Osteocyte (in vitro differentiated cells): ENCODE measurements around the gene MCTP1. TPM values are rescaled to one million over a fixed set of nuclear protein-coding genes. Genes with fewer than 3 reads are reported as not detected.

Source experiments
- DNase-seq: peaks from one replicate; pipeline ENCODE4 v3.0.0; 2021; ENCODE audit warnings: mixed read lengths; ENCODE audit not compliant: unreplicated experiment; ENCODE audit errors: extremely low spot score
- H3K27ac Mint-ChIP-seq: one replicate; pipeline ENCODE4 v1.8.0; 2021; ENCODE audit warnings: mild to moderate bottlenecking, mixed read lengths; ENCODE audit not compliant: unreplicated experiment
- H3K27me3 Mint-ChIP-seq: one replicate; pipeline ENCODE4 v1.8.0; 2021; ENCODE audit warnings: mixed read lengths; ENCODE audit not compliant: unreplicated experiment
- H3K36me3 Mint-ChIP-seq: one replicate; pipeline ENCODE4 v1.8.0; 2021; ENCODE audit warnings: mixed read lengths; ENCODE audit not compliant: unreplicated experiment
- H3K4me1 Mint-ChIP-seq: one replicate; pipeline ENCODE4 v1.8.0; 2021; ENCODE audit warnings: mixed read lengths; ENCODE audit not compliant: unreplicated experiment
- H3K4me3 Mint-ChIP-seq: one replicate; pipeline ENCODE4 v1.8.0; 2021; ENCODE audit warnings: mild to moderate bottlenecking, moderate library complexity, mixed read lengths; ENCODE audit not compliant: unreplicated experiment
- H3K9me3 Mint-ChIP-seq: one replicate; pipeline ENCODE4 v1.8.0; 2021; ENCODE audit warnings: mixed read lengths; ENCODE audit not compliant: unreplicated experiment
- total RNA-seq: library from RNA; stranded (reverse); gene quantifications from 2 replicates; pipeline ENCODE4 v1.2.1, GENCODE V29; 2021
- TF ChIP-seq, protein P1 (sequence below): fragments of 200-600 bp; sonication (generic); IDR thresholded peaks from 2 replicates; pipeline ENCODE4 v1.5.0; 2021; ENCODE audit warnings: antibody characterized with exemption, mild to moderate bottlenecking, moderate library complexity

MCTP1 gene
- total RNA-seq, 1 donor from 2014 or later, result 0.67 TPM

- peaks cover 20% of the 10 kb centered on the region for H3K9me3 Mint-ChIP-seq
- TF ChIP-seq, protein P1, sequence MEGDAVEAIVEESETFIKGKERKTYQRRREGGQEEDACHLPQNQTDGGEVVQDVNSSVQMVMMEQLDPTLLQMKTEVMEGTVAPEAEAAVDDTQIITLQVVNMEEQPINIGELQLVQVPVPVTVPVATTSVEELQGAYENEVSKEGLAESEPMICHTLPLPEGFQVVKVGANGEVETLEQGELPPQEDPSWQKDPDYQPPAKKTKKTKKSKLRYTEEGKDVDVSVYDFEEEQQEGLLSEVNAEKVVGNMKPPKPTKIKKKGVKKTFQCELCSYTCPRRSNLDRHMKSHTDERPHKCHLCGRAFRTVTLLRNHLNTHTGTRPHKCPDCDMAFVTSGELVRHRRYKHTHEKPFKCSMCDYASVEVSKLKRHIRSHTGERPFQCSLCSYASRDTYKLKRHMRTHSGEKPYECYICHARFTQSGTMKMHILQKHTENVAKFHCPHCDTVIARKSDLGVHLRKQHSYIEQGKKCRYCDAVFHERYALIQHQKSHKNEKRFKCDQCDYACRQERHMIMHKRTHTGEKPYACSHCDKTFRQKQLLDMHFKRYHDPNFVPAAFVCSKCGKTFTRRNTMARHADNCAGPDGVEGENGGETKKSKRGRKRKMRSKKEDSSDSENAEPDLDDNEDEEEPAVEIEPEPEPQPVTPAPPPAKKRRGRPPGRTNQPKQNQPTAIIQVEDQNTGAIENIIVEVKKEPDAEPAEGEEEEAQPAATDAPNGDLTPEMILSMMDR, result no peak
- peaks cover 26% of the 10 kb centered on the region for H3K27me3 Mint-ChIP-seq
- no peaks in the 10 kb centered on the region for H3K36me3 Mint-ChIP-seq
- no peak for DNase-seq
- no peak overlapping the region for H3K4me3 Mint-ChIP-seq
- no peak overlapping the region for H3K27ac Mint-ChIP-seq
- peaks cover 35% of the 10 kb centered on the region for H3K4me1 Mint-ChIP-seq
Measured at GRCh38 chr5:95177456-95177855, 107.4 kb downstream of the MCTP1 start.

GRCh38 chr5:95175106-95175505 is 109.8 kb downstream of the MCTP1 start:
- Mint-ChIP-seq H3K27ac (no peak overlapping the region), H3K4me1 (peaks cover 35% of the 10 kb centered on the region), H3K27me3 (peaks cover 17% of the 10 kb centered on the region), H3K36me3 (no peaks in the 10 kb centered on the region), H3K9me3 (peaks cover 21% of the 10 kb centered on the region), H3K4me3 (no peak overlapping the region)
- TF ChIP-seq, protein P1, result no peak
- DNase-seq, result no peak

DNA sequence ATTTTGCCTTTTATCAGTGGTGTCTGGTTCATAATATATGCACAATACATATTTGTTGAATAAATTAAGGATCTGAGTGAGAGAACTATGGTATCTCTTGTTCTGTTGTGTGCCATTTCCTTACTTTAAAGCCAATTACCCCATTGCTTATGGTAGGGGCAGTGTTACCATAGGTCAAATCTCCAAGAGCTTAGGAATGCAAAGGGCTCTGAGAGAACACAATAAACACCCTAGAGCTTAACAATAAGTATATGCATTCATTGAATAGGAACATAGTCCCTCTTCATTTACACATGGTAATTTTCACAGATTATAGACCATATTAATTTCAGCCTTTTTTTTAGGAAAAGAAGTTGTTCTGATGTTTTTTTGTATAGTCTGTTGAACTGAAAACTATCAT is 112.2 kb downstream of the MCTP1 start:
- H3K9me3 Mint-ChIP-seq, result peaks cover 15% of the 10 kb centered on the region
- no peak for DNase-seq
- no peak overlapping the region for H3K27ac Mint-ChIP-seq
- H3K36me3 Mint-ChIP-seq, result no peaks in the 10 kb centered on the region
- TF ChIP-seq, protein P1, result no peak
- H3K4me1 Mint-ChIP-seq, result peaks cover 15% of the 10 kb centered on the region
- H3K4me3 Mint-ChIP-seq, result no peak overlapping the region
- peaks cover 26% of the 10 kb centered on the region for H3K27me3 Mint-ChIP-seq

DNA sequence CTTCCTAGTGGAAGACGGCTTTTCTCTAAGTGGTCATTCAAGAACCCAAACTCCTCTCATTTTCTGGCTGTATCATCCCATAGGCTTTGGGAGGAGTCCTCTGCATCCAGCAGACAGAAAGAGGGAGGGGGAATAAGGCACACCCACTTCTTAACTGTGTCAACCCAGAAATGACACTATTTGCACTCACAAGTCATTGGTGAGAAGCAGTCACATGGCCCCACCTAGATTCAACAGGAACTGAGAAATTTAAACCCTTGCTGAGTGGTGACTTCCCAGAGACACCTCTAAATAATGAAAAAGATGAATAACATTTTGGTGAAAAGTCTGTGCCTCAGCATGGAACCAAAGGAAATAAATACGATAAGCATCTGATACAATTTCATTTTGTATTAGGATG is 120.0 kb downstream of the MCTP1 start:
- H3K36me3 Mint-ChIP-seq, result no peaks in the 10 kb centered on the region
- no peaks in the 10 kb centered on the region for H3K4me1 Mint-ChIP-seq
- H3K9me3 Mint-ChIP-seq, result peaks cover 6% of the 10 kb centered on the region
- TF ChIP-seq, protein P1, result no peak
- DNase-seq, result no peak
- H3K4me3 Mint-ChIP-seq, result no peak overlapping the region
- H3K27ac Mint-ChIP-seq, result no peak overlapping the region
- H3K27me3 Mint-ChIP-seq, result peaks cover 43% of the 10 kb centered on the region

DNA sequence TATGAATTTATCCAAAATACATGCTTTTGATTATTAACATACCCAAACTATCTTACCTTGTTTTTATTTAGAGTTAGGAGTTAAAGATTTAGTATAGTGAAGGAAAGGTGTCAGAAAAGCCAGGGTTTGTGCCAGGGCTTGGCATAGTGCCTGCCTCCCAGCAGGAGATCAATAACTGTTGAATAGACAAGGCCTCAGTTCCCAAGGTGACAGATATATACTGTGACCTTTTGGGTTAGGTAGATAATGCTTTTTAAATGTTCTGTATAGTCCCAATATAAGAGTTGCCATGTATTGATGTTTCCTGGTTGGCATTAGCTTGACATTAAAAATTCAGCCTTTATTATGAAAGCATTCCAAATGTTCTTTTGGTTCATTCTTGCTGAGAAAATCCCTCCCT is 121.8 kb downstream of the MCTP1 start:
- Mint-ChIP-seq H3K27ac (no peak overlapping the region), H3K36me3 (no peaks in the 10 kb centered on the region), H3K4me1 (no peaks in the 10 kb centered on the region), H3K9me3 (no peaks in the 10 kb centered on the region), H3K4me3 (no peak overlapping the region), H3K27me3 (peaks cover 41% of the 10 kb centered on the region)
- TF ChIP-seq, protein P1, result no peak
- DNase-seq, result no peak
